ENCODE results near the gene PTK6.

PTK6 gene

GRCh38 chr20:63556873-63557478, 19.8 kb upstream of the PTK6 start:
- no peak for DNase-seq

GRCh38 chr20:63555661-63556381, 18.6 kb upstream of the PTK6 start:
- no peak for DNase-seq

DNA sequence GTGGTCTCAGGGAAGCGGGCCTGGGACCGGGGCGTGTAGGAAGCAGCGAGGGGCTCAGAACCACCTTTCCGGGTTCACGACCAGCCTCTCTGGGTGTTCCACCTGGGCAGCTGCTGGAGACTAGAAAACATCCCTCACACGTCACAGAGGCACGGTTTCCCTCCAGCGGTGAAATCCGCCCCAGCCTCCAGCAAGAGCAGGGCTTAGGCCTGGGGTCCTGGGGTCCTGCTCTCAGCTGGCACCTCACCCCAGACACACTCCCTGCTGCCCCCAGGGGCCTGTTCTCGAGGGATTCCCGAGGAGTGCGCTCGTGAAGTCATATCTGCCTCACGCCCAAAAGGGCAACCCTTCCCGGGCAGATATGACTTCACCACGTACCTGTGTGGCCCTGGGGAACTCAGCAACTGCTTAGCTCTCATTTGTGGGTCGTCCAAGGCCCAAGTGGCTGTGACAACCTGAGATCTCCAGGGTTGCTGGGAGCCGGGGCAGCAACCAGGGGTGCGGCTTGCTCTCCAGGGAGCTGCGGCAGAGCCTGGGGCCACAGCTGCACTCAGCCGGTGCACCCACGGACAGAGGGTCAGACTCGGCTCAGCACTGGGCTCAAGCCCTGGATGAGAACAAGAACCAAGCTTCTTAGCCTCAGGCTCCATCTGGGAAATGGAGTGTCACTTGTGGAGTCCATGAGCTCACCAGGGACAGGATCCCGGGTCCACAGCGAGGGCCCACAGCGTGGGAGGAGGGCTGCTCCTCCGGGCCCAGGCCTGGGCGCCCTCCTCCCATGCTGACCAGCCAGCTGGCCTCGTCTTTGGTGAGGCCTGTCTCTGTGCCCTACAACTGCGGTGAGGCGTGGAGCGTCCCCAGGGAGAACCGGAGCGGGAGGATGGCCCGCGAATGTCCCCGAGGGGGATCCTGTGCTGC, 17.4 kb upstream of the PTK6 start:
- no peak for DNase-seq

DNA sequence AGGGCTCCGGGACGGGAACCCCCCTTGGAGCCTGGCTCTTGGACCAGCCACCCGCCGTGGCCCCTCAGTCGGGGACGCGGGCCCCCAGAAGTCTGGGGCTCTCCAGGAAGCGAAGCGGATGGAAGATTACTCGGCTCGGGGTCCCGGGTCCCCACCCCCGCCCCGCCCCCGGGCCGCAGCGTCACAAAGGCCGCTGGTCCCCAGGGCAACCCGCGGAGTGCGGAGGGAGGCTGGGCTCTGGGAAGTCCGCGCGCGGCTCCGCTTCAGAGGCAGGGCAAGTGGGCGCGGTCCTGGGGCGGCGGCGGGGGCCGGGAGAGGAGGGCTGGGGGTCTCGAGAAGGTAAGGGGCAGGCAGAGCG, 16.7 kb upstream of the PTK6 start, which contains the start of gene FNDC11:
Gene FNDC11 (plus strand): TSS at position 227 of the 358 bp plus-strand sequence. CDS start 1,505 bp downstream, outside the sequence.
- DNase-seq, result no peak

GRCh38 chr20:63553251-63553932, 16.2 kb upstream of the PTK6 start:
- DNase-seq, result peak; percentile 67

DNA sequence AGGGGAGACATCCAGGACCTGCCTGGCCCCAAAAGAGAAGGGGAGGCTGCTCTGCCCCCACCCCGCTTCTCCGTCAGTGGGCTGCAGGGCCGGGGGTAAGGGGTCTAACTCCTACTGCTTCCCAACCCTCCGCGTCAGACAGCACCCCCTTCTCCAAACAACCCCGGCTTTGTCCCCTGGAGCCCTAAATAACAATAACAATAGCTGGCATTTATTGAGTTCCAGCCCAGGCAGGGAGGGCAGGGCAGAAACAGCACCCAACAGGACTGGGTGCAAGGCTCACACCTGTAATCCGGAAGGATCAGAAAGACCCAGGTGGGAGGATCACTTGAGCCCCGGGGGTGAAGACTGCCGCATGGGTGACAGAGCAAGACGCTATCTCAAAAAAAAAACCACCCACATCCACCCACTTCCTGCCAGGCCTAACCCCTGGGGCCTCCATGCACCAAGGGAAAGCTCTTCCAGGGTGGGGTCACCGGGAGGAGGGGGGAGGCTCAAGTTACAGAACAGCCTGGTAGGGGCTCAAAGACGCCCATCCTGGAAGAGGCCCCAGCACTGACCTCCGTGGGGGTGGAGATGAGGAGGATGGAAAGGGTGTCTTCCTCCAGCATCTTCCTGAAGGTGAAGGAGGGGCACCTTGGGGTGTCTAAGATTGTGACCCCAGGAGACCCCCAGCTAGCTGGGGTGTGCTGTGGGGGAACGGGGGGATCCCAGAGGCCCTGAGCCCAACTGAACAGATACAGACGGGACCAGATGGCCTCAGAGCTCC, 15.5 kb upstream of the PTK6 start:
- DNase-seq, result peak; percentile 49

DNA sequence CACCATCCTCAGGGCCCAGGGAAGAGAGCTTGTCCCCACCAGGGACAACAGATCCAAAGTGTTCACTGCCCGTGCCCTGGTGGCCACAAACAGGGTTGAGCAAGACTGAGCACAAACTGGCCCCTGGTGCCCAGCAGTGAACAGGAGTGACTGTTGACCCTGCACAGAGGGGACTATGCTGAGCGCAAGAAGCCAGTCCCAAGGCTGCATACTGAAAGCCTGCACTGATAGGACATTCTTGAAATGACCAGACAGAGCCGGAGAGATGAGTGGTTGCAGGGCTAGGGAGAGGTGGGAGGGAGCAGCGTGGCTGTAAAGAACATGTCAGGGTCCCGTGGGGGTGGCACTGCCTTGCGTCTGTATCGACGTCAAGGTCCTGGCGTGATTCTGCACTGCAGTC, 13.9 kb upstream of the PTK6 start:
- DNase-seq, result no peak

- no peak for DNase-seq
Measured at GRCh38 chr20:63549679-63550282, 12.6 kb upstream of the PTK6 start.

- DNase-seq, result no peak
Measured at GRCh38 chr20:63549019-63549418, 11.8 kb upstream of the PTK6 start.

DNA sequence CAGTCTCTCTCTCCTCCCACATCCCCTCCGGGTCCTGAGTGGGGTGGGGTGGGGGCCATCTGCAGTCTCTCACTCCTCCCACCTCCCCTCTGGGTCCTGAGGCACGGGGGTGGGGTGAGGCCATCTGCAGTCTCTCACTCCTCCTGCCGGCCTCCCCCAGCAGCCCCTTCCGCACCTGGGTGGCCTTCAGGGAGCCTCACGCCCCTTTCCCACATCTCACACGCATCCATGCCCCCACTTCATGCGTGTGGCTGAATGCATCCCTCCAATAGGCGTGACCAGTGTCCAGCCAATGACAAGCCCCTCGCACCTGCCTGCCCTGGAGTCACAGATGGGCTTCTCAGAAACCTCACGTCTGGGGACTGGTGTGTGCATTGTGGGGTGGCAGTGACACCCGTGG, 11.4 kb upstream of the PTK6 start:
- DNase-seq, result no peak

GRCh38 chr20:63547725-63548480, 10.7 kb upstream of the PTK6 start, which contains the start of gene SRMS:
Gene SRMS, minus strand, starts transcription at chr20:63547749. Its CDS starts 286 bp downstream, at chr20:63547463.
- DNase-seq, result no peak

GRCh38 chr20:63546956-63547724, 10.0 kb upstream of the PTK6 start:
- no peak for DNase-seq

GRCh38 chr20:63546256-63546955, 9.2 kb upstream of the PTK6 start:
- no peak for DNase-seq

GRCh38 chr20:63545814-63546213, 8.6 kb upstream of the PTK6 start:
- no peak for DNase-seq

DNA sequence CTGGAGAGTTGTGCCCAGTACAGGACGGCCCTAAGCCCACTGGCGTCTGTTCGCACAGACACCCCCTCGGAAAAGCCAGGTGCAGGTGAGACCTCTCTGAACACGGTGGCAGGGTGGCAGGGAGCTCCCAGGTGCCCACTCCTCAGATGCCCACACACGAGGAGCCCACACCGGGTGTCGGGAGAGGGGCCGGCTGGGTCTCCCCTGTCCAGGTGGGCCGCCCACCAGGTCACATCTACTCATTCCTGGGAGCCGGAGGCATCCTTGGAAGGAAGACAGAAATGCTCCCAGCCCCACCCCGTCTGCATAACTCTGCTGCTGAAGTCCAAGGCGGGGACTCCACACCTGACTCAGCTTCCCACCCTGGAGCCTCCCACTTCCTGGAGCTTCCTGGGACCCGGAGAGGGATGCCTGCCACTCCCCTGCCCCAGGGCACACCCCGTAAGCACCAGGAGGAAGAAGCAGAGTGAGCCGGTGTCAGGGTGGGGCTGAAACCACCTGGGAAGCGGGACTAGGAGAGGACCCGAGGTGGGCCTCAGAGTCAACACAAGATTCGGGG, 7.9 kb upstream of the PTK6 start:
- DNase-seq, result no peak

DNA sequence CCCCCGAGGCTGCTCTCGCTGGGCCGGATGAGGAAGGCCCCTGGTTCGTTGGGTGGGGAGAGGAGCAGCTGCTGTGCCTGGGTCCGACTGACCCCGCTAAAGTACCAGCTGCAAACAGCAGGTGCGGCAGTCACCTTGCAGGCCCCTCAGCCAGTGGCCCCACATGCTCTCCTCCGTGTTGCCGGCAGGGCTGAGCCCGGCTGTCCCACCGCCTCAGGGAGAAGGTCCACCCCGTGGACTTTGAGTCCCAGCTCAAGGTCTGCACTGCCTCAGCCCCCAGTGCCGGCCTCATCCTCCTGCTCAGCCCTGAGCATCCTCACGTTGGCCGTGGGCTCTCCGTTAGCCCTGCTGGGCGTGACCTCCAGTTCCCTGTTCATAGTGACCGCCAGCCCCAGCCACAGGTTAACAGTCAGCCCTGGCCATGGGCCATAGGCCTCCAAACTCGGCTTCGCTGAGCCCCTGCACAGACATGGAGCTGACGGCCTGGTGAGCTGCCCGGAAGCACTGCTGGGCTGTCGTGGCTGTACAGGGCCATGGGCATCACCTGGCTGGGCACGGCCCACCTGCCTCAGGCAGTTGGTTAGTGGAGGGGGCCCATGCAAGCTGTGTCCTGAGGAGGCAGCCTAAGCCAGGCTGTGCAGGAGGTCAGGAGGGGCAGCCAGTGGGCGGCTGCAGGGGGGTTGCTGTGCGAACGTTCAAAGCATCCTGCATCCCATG, 7.2 kb upstream of the PTK6 start:
- no peak for DNase-seq

GRCh38 chr20:63543733-63544132, 6.6 kb upstream of the PTK6 start:
- no peak for DNase-seq

GRCh38 chr20:63543131-63543530, 6.0 kb upstream of the PTK6 start:
- no peak for DNase-seq

Measured in MV-4-11 (cell line).